GM12878 (cell line): Measurements from ENCODE around the gene PTPN13. TPM values are rescaled to one million over a fixed set of nuclear protein-coding genes. Genes with fewer than 3 reads are reported as not detected.

ENCODE experiments used
- ATAC-seq: fragments of 200-7000 bp; cut with Tn5 transposase; 3 replicates; pipeline ENCODE4 v1.9.1; 2020; ENCODE audit warnings: mild to moderate bottlenecking, moderate library complexity
- BruUV-seq: library from RNA; stranded (reverse); fragments of 400-500 nt; replicated peaks from 2 replicates; lab custom pipeline; 2021; lab: Mats Ljungman, UMichigan
- CTCF ChIA-PET: fragments of 300-600 bp; sonication (Branson Sonifier 250); formaldehyde crosslinking; extraction: SDS; loops from one replicate; lab custom pipeline; 2021; ENCODE audit warnings: inconsistent platforms; lab: Yijun Ruan, JAX
- POLR2A ChIA-PET: fragments of 350-600 bp; formaldehyde crosslinking; extraction: SDS; loops from one replicate; lab custom pipeline; 2021; ENCODE audit warnings: inconsistent platforms; lab: Charles Lee
- RAD21 ChIA-PET: fragments of 300-600 bp; sonication (Branson Sonifier 250); formaldehyde crosslinking; loops from one replicate; lab custom pipeline; 2023; ENCODE audit warnings: antibody characterized with exemption; ENCODE audit not compliant: unreplicated experiment; lab: Charles Lee
- SMC1A ChIA-PET: fragments of 300-600 bp; sonication (Branson Sonifier 250); formaldehyde crosslinking; loops from one replicate; lab custom pipeline; 2023; ENCODE audit not compliant: unreplicated experiment, uncharacterized antibody; lab: Charles Lee
- DNase-seq: peaks from one replicate; pipeline ENCODE4 v3.0.0-alpha.2; 2011; ENCODE audit warnings: low read depth, low spot score
- FAIRE-seq: peaks from 3 replicates; lab custom pipeline; 2011; peaks lifted over from hg19 to GRCh38; lab: Jason Lieb, UNC
- H2AFZ ChIP-seq: 2 replicates; pipeline ENCODE4 v1.6.0; 2011; ENCODE audit warnings: low read depth, low read length, control low read depth; ENCODE audit not compliant: control insufficient read depth
- H3K27ac ChIP-seq: 2 replicates; pipeline ENCODE4 v1.5.1; 2011; ENCODE audit warnings: control low read depth; ENCODE audit not compliant: control insufficient read depth, insufficient read depth
- H3K27me3 ChIP-seq, 2 experiments: replicated peaks in 1 of 2; 2 replicates each; pipeline versions ENCODE4 v1.6.0 to v1.6.1; 2011; ENCODE audit warnings: low read length in 1 of 2; ENCODE audit not compliant: control insufficient read depth in 2 of 2, insufficient read depth in 2 of 2
- H3K36me3 ChIP-seq, 2 experiments: 2 replicates each; pipeline ENCODE4 v1.5.1; 2011; ENCODE audit warnings: low read length in 1 of 2; ENCODE audit not compliant: control insufficient read depth in 2 of 2, insufficient read depth in 2 of 2
- H3K4me1 ChIP-seq: 2 replicates; pipeline ENCODE4 v1.6.1; 2011; ENCODE audit warnings: mild to moderate bottlenecking, low read length, moderate library complexity, mixed read lengths; ENCODE audit not compliant: control insufficient read depth, insufficient read depth
- H3K4me2 ChIP-seq: 2 replicates; pipeline ENCODE4 v1.6.0; 2011; ENCODE audit warnings: control low read depth; ENCODE audit not compliant: control insufficient read depth, insufficient read depth
- H3K4me3 ChIP-seq: fragments of 200-600 bp; sonication (generic); 2 replicates; pipeline ENCODE4 v1.5.1; 2016
- H3K79me2 ChIP-seq: 2 replicates; pipeline ENCODE4 v1.6.0; 2011; ENCODE audit warnings: low read length; ENCODE audit not compliant: control insufficient read depth, insufficient read depth
- H3K9ac ChIP-seq: 2 replicates; pipeline ENCODE4 v1.8.0; 2011; ENCODE audit warnings: low read length, control low read depth, mixed read lengths; ENCODE audit not compliant: control insufficient read depth, insufficient read depth
- H3K9me3 ChIP-seq: replicated peaks from 3 replicates; pipeline ENCODE4 v1.5.1; 2011; ENCODE audit warnings: mild to moderate bottlenecking, low read length; ENCODE audit not compliant: control insufficient read depth, insufficient read depth
- H4K20me1 ChIP-seq: 2 replicates; pipeline ENCODE4 v1.6.0; 2011; ENCODE audit not compliant: control insufficient read depth, insufficient read depth
- BHLHE40 ChIP-seq, 2 experiments: fragments of 450-650 bp in 1 of 2; IDR thresholded peaks; 2 replicates each; pipeline ENCODE4 v1.6.1; 2011 to 2017; ENCODE audit warnings: low read depth in 2 of 2, borderline replicate concordance in 1 of 2, improper control_type of control experiment in 1 of 2, low read length in 1 of 2, mild to moderate bottlenecking in 1 of 2
- CEBPZ ChIP-seq: fragments of 150-350 bp; IDR thresholded peaks from 2 replicates; pipeline ENCODE4 v1.6.1; 2016; ENCODE audit warnings: low read depth, low read length
- CTCF ChIP-seq, 3 experiments: IDR thresholded peaks in 2 of 3; conservative IDR thresholded peaks in 1 of 3; 2 replicates each; pipeline ENCODE4 v1.5.1; 2011; ENCODE audit warnings: low read depth in 3 of 3, low read length in 3 of 3, mild to moderate bottlenecking in 3 of 3, control low read depth in 2 of 3, moderate library complexity in 2 of 3, inconsistent platforms in 1 of 3, mixed read lengths in 1 of 3; ENCODE audit not compliant: control insufficient read depth in 2 of 3, insufficient read depth in 1 of 3; ENCODE audit errors: extremely low read depth in 1 of 3
- ELK1 ChIP-seq: IDR thresholded peaks from 2 replicates; pipeline ENCODE4 v1.6.1; 2012; ENCODE audit warnings: low read depth, low read length, improper control_type of control experiment
- EP300 ChIP-seq, 2 experiments: fragments of 150-350 bp in 1 of 2; IDR thresholded peaks; 2 replicates each; pipeline ENCODE4 v1.6.1; 2011 to 2012; ENCODE audit warnings: low read depth in 2 of 2, low read length in 2 of 2, borderline replicate concordance in 1 of 2, improper control_type of control experiment in 1 of 2, inconsistent platforms in 1 of 2; ENCODE audit not compliant: control insufficient read depth in 1 of 2
- HDAC6 ChIP-seq: fragments of 200-600 bp; sonication (generic); IDR thresholded peaks from one replicate; pipeline ENCODE4 v1.8.0; 2017; ENCODE audit warnings: antibody characterized with exemption; ENCODE audit not compliant: unreplicated experiment
- KAT2A ChIP-seq: conservative IDR thresholded peaks from 2 replicates; pipeline ENCODE4 v1.6.1; 2011; ENCODE audit warnings: low read depth, low read length; ENCODE audit not compliant: control insufficient read depth
- NFYA ChIP-seq: IDR thresholded peaks from 2 replicates; pipeline ENCODE4 v1.6.1; 2011; ENCODE audit warnings: low read depth, mild to moderate bottlenecking, low read length, improper control_type of control experiment, borderline replicate concordance
- PAX5 ChIP-seq: IDR thresholded peaks from 2 replicates; pipeline ENCODE4 v1.6.1; 2011; ENCODE audit warnings: low read depth, low read length, borderline replicate concordance
- WGBS: methylation state at CpG from one replicate; pipeline ENCODE4 v1.1.6; 2016; ENCODE audit warnings: low lambda C conversion rate; ENCODE audit not compliant: insufficient replicate concordance, insufficient coverage; ENCODE audit errors: missing lambda C conversion rate; 5-methylcytosine and 5-hydroxymethylcytosine counted together
- in situ Hi-C: fragments of 300-500 bp; cut with MboI; formaldehyde crosslinking; loops from 9 replicates; pipeline ENCODE4 v1.14.3; 2018; ENCODE audit warnings: mixed read lengths
- intact Hi-C: fragments of 100-400 bp; cut with micrococcal nuclease; formaldehyde crosslinking; loops from one replicate; pipeline ENCODE4 v1.14.2; 2022; ENCODE audit not compliant: unreplicated experiment
- polyA plus RNA-seq, 11 experiments: library from polyadenylated mRNA; depleted of rRNA in 4 of 11; unstranded in 6 of 11; stranded (reverse) in 5 of 11; fragments of >200 nt; fragmentation: Nextera tagmentation in 4 of 11; fragmentation: Illumina TruSeq in 1 of 11; extraction: Ambion mirVana in 4 of 11; extraction: Trizol in 1 of 11; gene quantifications; 1 replicate in 1 of 11; 2 replicates in 10 of 11; pipeline versions ENCODE4 v1.2.1 to v1.2.3, GENCODE V29; 2011 to 2016; ENCODE audit warnings: inconsistent platforms in 2 of 11, missing spikeins in 2 of 11, low read depth in 1 of 11
- total RNA-seq, 4 experiments: library from RNA; depleted of rRNA in 3 of 4; stranded (reverse); fragments of >200 nt in 3 of 4; fragmentation: Illumina TruSeq in 1 of 4; extraction: Trizol in 1 of 4; gene quantifications; 2 replicates each; pipeline versions ENCODE4 v1.2.1 to v1.2.3, GENCODE V29; 2013 to 2021

PTPN13 gene
- total and polyA plus RNA-seq, 10 of the 15 experiments (the other 5 are each of a cell fraction or from before 2014, with no cell fraction given) = 8.5 to 69.4 (median 33.9) TPM

GRCh38 chr4:86675548-86675947, 81.4 kb downstream of the PTPN13 start (continued):
- TF ChIP-seq CEBPZ = no peak
- no peak for TF ChIP-seq EP300 (IDR thresholded peaks at IDR 0.05; ENCODE audit: borderline replicate concordance in 1 of 2, control insufficient read depth in 1 of 2, low read depth in 2 of 2, low read length in 2 of 2)
- no peak for TF ChIP-seq PAX5
- no peak for TF ChIP-seq ELK1
- no peak for TF ChIP-seq KAT2A
- TF ChIP-seq BHLHE40 (IDR thresholded peaks at IDR 0.05; ENCODE audit: borderline replicate concordance in 1 of 2, low read depth in 2 of 2, low read length in 1 of 2) = no peak

- ChIA-PET POLR2A (no interaction called here), RAD21 (interaction anchor here (1.1 kb wide), 1 partner anchor 83 kb away, joined by 3 read pairs; no protein-coding TSS in a partner anchor)
Measured at GRCh38 chr4:86678796-86679195, 84.7 kb downstream of the PTPN13 start.

More at GRCh38 chr4:86678796-86679195, 84.7 kb downstream of the PTPN13 start:
- Histone ChIP-seq H3K27me3 (no peaks in the 10 kb centered on the region), H3K9me3 (no peaks in the 10 kb centered on the region), H4K20me1 (no peaks in the 10 kb centered on the region), H3K27ac (no peak overlapping the region), H3K4me1 (no peaks in the 10 kb centered on the region)
- intact Hi-C loops = no loop called here
- FAIRE-seq = no peak
- 0% methylated on average over 2 of the region's 2 CpGs for WGBS
- TF ChIP-seq CTCF (IDR thresholded peaks at IDR 0.05 in 2 of 3, conservative IDR thresholded peaks at IDR 0.05 in 1 of 3; ENCODE audit: control insufficient read depth in 2 of 3, extremely low read depth in 1 of 3, insufficient read depth in 1 of 3, low read depth in 3 of 3, low read length in 3 of 3) (no peak), NFYA (no peak), HDAC6 (no peak)
- TF ChIP-seq, all 136 proteins: peak for 0
- H3K79me2 ChIP-seq = no peaks in the 10 kb centered on the region
- DNase-seq (no peak), ATAC-seq (no peak)
- no TSS peak for BruUV-seq
- ChIA-PET SMC1A (interaction anchor here (1.0 to 1.8 kb wide), 6 partner anchors 9 to 180 kb away, joined by 3 to 7 read pairs (median 4); no protein-coding TSS in a partner anchor), CTCF (interaction anchor here (0.8 kb wide), 1 partner anchor 147 kb away, joined by 4 read pairs; no protein-coding TSS in a partner anchor)
- H3K4me2 ChIP-seq = no peak overlapping the region
- no peak overlapping the region for H3K9ac ChIP-seq
- no peak overlapping the region for H3K4me3 ChIP-seq
- in situ Hi-C loops = no loop called here
- H3K36me3 ChIP-seq = no peaks in the 10 kb centered on the region; a peak in 1 of 4 replicates
- H2AFZ ChIP-seq = no peak overlapping the region
